GM21717 (cell line): ENCODE measurements around the gene VAC14.

Experiments used
- ATAC-seq: cut with Tn5 transposase; IDR thresholded peaks from one replicate; pipeline ENCODE4 v1.9.1; 2021; ENCODE audit warnings: mild to moderate bottlenecking, moderate library complexity; ENCODE audit not compliant: unreplicated experiment

The VAC14 gene

GRCh38 chr16:70694088-70694867 is 106.7 kb downstream of the VAC14 start:
- no peak for ATAC-seq

DNA sequence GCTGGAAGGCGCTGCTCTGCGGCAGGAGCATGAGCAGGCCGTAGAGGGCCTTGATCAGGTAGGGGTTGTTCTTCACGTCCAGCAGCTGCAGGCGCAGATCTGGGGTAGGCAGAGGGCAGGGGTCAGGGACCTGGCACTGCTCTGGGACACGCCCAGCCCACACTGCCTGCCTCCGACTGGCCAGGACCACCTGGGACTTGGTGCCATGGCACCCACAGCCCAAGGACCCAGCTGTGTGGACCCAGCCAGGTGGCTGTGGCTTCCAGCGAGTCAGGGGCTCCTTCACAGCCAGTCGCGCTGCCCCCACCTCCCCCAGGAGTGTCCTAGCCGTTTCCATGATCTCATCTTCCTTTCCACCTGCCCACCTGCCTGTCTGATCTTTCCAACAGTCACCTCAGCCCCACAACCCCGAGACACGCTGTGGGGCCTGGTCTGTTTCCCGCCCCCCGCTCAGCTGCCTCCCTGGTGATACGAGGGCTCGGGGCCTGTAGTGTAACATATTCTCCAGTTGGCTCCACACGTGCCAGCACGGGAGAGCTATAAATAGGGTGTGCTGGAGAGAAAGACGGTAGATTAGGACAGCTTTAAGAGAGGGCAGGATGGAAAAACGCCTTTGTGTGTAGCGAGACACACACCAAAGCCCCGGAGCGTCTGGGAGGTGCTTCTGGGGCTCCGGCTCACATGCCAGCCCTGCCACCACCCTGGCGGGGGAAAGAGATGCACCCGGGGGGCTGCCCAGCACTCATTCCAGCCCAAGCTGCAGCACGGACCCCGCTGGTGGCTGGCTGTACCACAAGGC is 107.9 kb downstream of the VAC14 start:
- ATAC-seq, result no peak

GRCh38 chr16:70692130-70692872 is 108.7 kb downstream of the VAC14 start:
- ATAC-seq, result no peak

GRCh38 chr16:70691223-70692129 is 109.5 kb downstream of the VAC14 start:
- no peak for ATAC-seq

DNA sequence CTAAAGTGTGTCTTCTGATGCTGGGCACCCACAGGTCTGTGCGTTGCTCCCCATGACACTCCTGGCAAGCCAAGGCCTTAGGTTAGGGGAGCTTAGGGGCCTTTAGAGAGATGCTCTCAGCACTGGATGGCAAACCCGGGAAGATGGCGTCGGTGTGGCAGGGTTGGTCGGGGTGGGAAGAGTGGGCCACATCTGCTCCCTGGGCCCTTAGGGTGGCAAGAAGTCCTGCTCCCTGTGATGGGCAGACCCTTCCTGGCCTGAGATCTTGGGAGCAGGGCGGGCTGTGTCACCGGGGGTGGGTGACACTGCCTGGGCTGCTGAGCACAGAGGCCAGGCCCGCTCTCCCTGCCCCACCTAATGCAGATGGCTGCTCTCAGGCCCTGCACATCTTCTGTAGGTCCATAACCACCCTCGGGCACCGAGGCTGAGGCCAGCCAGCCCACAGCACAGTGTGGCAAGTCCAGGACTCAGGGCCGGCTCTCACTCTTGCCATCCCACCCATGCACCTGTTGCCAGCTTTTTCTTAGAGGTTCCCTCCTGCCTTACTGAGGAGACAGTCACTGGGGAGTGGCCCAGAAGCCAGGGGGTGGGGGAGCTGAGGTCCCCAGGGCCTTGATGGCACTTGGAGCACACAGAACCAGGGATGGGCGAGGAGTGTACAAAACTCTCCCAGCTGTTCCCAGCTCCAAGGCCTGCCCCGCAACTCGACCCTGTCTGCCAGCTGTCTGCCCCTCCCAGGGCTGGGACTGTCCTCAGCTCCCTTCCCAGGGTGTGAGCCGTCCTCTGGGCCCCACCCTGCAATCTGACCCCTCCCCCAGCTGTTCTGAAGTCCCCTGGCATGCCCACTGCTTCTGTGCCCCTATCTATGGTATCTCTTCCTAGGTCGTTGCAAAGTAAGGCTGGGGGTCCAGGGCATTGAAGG is 110.7 kb downstream of the VAC14 start:
- no peak for ATAC-seq

DNA sequence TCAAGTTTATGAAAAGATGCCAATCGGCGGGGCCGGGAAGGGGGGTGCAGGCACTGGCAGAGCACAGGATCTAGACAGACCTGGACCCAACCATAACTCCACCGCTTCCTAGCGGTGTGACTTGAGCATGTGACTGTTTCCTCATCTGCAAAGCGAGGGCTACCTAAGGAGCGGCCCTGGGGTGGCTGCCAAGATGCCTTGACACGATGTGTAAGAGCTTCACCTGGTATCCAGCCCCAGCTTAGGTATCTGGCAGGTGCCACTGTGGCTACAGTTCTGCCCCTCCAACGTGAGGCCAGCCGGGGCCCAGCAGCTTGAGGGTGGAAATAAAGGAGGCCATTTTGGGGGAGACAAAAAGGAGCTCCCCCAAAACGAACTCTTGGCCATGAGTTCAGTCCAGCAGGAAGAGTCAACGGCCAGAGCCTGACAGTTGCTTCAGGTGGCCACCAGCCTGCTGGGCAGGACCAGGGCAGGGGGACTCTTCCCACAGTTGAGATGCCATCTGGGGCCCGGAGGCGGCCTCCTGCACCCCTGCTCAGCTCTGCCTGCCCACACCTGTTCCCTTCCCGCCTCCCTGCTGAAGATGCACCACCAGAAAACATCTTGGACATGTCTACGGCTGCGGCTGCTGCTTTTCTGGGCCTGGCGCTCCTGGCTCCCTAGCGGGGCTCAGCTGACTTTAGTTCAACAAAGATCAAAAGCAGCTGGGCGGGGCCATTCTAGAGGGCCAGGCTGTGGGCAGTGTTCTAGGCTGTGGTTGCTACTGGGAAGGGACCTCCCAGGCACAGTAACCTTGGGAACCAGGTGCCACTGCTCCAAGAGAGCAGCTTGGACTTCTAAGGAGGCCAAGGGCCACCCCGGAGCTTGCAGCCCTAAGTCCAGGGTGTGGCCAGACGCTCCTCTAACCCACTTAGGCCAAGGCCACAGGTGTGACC is 111.7 kb downstream of the VAC14 start:
- no peak for ATAC-seq

DNA sequence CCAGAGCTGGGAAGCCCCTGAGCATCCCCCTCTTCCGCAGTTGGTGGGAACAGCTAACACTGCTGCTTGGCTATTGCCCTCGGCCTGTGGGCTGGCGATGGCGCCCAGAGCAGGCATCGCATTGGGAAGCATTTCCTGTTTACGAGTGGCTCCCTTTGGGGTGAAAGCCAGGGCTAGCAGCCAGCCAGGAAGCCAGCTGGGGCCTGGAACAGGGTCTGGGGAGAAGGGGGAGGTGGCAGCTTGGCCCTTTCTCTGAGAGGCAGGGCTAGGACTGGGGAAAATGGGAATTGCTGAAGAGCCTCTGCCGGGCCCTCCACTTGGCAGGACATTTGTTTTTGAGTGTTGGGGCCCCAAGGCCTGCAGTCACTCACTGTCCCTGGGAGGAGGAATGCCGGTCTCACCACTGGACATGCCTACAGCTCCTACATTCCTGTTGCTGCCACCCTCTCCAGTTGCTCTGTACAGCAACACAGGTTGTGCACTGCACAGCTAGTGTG is 112.7 kb downstream of the VAC14 start:
- ATAC-seq, result no peak

DNA sequence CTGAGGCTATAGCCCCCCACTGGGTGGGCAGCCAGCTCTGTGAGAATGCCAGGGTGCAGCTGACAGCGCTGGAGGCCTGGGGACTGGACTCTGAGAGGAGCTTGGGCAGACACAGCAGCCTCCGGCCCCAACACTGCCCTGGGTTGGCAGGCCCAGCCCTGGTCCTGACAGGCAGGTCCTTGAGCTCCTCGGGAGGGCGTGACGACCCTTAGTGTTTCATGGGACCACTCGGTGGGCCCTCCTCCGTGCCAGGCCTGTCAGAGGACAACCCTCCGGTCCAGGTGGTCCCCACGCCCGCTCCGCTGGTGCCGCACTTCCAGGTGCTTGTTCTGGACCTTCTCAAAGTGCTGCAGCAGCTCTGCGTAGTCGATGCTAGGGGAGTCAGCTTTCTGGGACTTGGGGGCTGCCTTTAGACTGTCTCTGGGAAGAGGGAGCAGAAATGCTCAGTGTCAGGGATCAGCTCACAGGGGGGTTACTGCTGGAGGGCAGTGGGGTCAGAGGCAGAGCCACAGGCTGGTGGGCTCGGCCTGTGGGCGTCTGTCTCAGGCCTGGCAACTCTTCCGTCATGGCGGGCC is 113.2 kb downstream of the VAC14 start:
- ATAC-seq, result no peak

DNA sequence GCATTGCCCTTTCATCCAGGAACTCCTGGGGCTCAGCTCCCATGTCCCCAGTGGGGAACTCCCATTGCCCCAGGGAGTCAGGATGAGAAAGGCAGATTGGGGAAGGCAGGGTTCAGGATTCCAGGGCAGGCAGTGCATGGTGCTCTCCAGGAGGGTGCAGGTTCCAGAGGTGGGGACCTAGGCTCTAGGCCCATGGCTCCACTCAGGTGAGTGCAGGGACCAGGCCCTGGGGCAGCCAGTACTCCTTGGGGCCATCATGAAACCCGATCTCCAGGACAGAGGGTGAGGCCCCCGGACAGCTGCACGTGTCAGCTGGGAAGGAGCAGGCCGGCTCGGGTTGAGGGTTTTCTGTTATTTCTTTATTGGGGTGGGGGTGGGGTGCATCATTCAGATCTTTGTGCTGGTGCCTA is 113.9 kb downstream of the VAC14 start:
- ATAC-seq, result no peak

- ATAC-seq, result no peak
Observed at GRCh38 chr16:70686376-70687101, 114.4 kb downstream of the VAC14 start.

- no peak for ATAC-seq
Observed at GRCh38 chr16:70685938-70686375, 115.0 kb downstream of the VAC14 start, which contains the start of gene MTSS2. TSS of gene MTSS2 (minus strand) at chr16:70686053. CDS start at chr16:70685791, 262 bp downstream.

DNA sequence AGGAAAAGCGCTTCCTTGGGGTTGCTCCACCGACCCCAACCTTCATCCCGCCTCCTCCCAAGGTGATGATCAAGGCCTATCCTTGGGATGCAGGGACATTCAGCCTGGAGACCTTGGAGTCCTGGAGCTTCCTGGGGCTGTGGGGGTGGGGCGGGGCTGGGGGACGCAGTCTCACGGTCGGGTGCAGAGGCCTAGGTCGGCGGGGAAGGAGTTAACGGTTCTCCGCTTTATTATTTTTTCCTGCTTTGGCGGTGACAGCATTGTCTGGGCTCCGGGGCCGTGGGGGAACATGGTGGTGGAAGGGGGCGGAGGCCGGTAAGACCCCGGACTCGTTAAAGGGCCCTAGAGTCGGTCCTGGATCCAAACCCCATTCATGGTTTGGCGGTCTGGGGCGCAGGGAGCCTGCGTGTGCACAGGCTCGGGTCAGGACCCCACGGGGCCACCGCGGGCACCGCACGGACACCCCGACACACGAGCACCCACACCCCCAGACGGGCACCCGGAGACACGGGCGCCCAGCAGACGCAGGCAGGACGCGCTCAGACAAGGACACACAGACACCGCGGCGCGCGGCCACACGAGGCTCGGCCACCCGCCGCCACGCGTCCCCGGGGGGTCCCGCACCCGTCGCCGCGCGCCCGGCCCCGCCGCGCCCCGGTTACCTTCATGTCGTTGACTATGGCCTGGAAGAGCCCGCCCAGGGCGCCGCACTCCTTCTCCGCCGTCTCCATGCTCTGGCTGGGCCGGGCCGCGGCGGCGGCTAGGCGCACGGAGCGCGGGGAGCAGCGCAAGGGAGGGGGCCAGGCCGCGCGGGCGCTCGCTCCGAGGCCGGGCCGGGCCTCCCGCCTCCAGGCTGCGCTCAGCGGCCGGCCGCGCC is 115.7 kb downstream of the VAC14 start:
- no peak for ATAC-seq

GRCh38 chr16:70684146-70685060 is 116.6 kb downstream of the VAC14 start:
- ATAC-seq, result no peak

DNA sequence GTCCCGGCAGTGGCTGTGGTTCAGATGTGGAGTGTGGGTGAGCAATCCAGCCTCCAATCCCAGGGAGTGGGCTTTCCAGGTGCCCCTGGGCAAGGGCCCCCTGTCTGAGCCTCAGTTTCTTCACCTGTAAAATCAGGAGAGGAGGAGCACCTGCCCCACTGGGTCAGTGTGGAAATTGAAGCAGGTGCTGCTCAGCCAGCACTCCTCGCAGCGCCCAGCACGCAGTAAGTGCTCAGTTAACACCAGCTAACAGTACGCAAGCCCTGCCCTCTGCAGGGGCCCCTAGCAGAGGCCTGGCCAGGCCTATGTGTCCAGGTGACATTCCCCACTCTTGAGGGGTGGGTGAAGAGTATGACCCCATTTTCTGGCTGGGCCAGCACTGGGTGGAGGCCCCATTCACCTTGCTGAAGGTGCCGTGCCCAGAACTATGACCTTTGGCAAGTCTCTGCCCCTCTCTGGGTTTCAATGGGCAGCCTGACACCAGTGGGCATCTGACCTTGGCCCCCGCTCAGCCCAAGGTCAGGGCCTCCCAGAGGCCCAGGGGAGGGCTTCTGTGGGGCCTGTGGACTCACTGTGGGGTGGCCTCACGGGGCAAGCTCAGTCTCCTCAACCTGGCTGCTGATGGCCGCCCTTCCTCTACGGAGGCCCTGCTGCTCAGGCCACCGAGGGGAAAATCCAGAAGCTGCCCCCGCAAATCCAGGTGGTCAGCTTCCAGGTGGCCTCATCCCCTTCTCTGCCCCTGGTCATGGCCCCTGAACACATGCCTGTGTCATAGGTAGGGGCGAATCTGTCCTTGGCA is 117.6 kb downstream of the VAC14 start:
- no peak for ATAC-seq
